ENCODE measurements around the gene ZNF248. TPM values are rescaled to one million over a fixed set of nuclear protein-coding genes. Genes with fewer than 3 reads are reported as not detected.
"Not testable (repeated sequence)": the region's sequence is repeated elsewhere in the genome, so short reads cannot be mapped to it uniquely, and the experiment has no call there.

Gene ZNF248
- total RNA-seq, 1 donor from 2014 or later = 7.5 TPM

GRCh38 chr10:37739181-37739580 is 118.2 kb downstream of the ZNF248 start:
- no peak for DNase-seq

GRCh38 chr10:37738241-37738640 is 119.2 kb downstream of the ZNF248 start:
- not testable (repeated sequence) for DNase-seq

GRCh38 chr10:37737336-37737735 is 120.1 kb downstream of the ZNF248 start:
- no peak for DNase-seq

GRCh38 chr10:37736120-37736519 is 121.3 kb downstream of the ZNF248 start:
- DNase-seq = no peak

- no peak for DNase-seq
Measured at GRCh38 chr10:37734971-37735370, 122.4 kb downstream of the ZNF248 start.

Other genes with a start within 250 kb of the ZNF248 start
- gene ZNF25, start 119.0 kb upstream of the ZNF248 start, total RNA-seq = 6.1 and 6.5 TPM in 2 replicates
- gene ZNF33A, start 153.1 kb upstream of the ZNF248 start, total RNA-seq = 23.1 and 26.9 TPM in 2 replicates
- 9.4 and 10.9 TPM in 2 replicates for gene ZNF37A, start 236.7 kb upstream of the ZNF248 start, total RNA-seq